ENCODE results near the gene PTPRG.
A peak's percentile ranks its signal among the peaks of the same experiment; 100 is the strongest.

Gene PTPRG

GRCh38 chr3:62003835-62004234 lies 442.5 kb downstream of the PTPRG start:
- TF ChIP-seq CTCF (IDR thresholded peaks at IDR 0.05; ENCODE audit: insufficient read depth, low read depth, low read length, missing control alignments) = no peak
- H3K4me3 ChIP-seq (ENCODE audit: low read length) = no peak overlapping the region
- DNase-seq (ENCODE audit: low read depth) = no peak

GRCh38 chr3:62007036-62007435 lies 445.7 kb downstream of the PTPRG start:
- DNase-seq (ENCODE audit: low read depth) = no peak
- TF ChIP-seq CTCF (IDR thresholded peaks at IDR 0.05; ENCODE audit: insufficient read depth, low read depth, low read length, missing control alignments) = no peak
- no peak overlapping the region for H3K4me3 ChIP-seq (ENCODE audit: low read length)

- no peak for DNase-seq (ENCODE audit: low read depth)
Observed at GRCh38 chr3:62010989-62011388, 449.6 kb downstream of the PTPRG start.

GRCh38 chr3:62011666-62012065 lies 450.3 kb downstream of the PTPRG start:
- no peak for TF ChIP-seq CTCF (IDR thresholded peaks at IDR 0.05; ENCODE audit: insufficient read depth, low read depth, low read length, missing control alignments)
- DNase-seq (ENCODE audit: low read depth) = peak; percentile 55
- H3K4me3 ChIP-seq (ENCODE audit: low read length) = no peak overlapping the region

More at GRCh38 chr3:62010989-62011388, 449.6 kb downstream of the PTPRG start:
- no peak for TF ChIP-seq CTCF (IDR thresholded peaks at IDR 0.05; ENCODE audit: insufficient read depth, low read depth, low read length, missing control alignments)
- no peak overlapping the region for H3K4me3 ChIP-seq (ENCODE audit: low read length)

- TF ChIP-seq CTCF (IDR thresholded peaks at IDR 0.05; ENCODE audit: insufficient read depth, low read depth, low read length, missing control alignments) = no peak
- DNase-seq (ENCODE audit: low read depth) = no peak
- H3K4me3 ChIP-seq (ENCODE audit: low read length) = no peak overlapping the region
Observed at GRCh38 chr3:62013951-62014350, 452.6 kb downstream of the PTPRG start.

- no peak for DNase-seq (ENCODE audit: low read depth)
- TF ChIP-seq CTCF (IDR thresholded peaks at IDR 0.05; ENCODE audit: insufficient read depth, low read depth, low read length, missing control alignments) = no peak
- no peak overlapping the region for H3K4me3 ChIP-seq (ENCODE audit: low read length)
Observed at GRCh38 chr3:62015111-62015510, 453.7 kb downstream of the PTPRG start.

GRCh38 chr3:62019906-62020305 lies 458.5 kb downstream of the PTPRG start:
- TF ChIP-seq CTCF (IDR thresholded peaks at IDR 0.05; ENCODE audit: insufficient read depth, low read depth, low read length, missing control alignments) = no peak
- DNase-seq (ENCODE audit: low read depth) = no peak
- no peak overlapping the region for H3K4me3 ChIP-seq (ENCODE audit: low read length)
